IPS DF 6.9 (cell line): Measurements from ENCODE around the gene OR2AE1.
"Not testable (repeated sequence)": the region's sequence is repeated elsewhere in the genome, so short reads cannot be mapped to it uniquely, and the experiment has no call there.

Source experiments
- DNase-seq: peaks from one replicate; pipeline ENCODE4 v3.0.0-alpha.2; 2013; ENCODE audit warnings: low read depth, low spot score
- H3K27ac ChIP-seq: one replicate; pipeline ENCODE4 v1.5.1; 2013; ENCODE audit warnings: low read length, control low read depth
- H3K27me3 ChIP-seq: 2 replicates; pipeline ENCODE4 v1.6.1; 2013; ENCODE audit warnings: mild to moderate bottlenecking, low read length; ENCODE audit not compliant: control insufficient read depth, insufficient read depth
- H3K36me3 ChIP-seq: 2 replicates; pipeline ENCODE4 v1.6.1; 2013; ENCODE audit warnings: low read length; ENCODE audit not compliant: control insufficient read depth, insufficient read depth
- H3K4me1 ChIP-seq: 2 replicates; pipeline ENCODE4 v1.6.1; 2013; ENCODE audit warnings: low read length; ENCODE audit not compliant: control insufficient read depth, insufficient read depth
- H3K4me3 ChIP-seq: 2 replicates; pipeline ENCODE4 v1.5.1; 2013; ENCODE audit warnings: mild to moderate bottlenecking, low read length
- H3K9me3 ChIP-seq: 2 replicates; pipeline ENCODE4 v1.6.1; 2013; ENCODE audit warnings: low read length, inconsistent platforms; ENCODE audit not compliant: control insufficient read depth, insufficient read depth
- WGBS: extraction: QIAGEN DNeasy Blood & Tissue Kit; methylation state at CpG from one replicate; pipeline ENCODE4 v1.1.7; 2013; ENCODE audit warnings: mixed read lengths, missing lambda C conversion rate; ENCODE audit not compliant: insufficient read length, insufficient coverage; 5-methylcytosine and 5-hydroxymethylcytosine counted together

Gene OR2AE1

DNA sequence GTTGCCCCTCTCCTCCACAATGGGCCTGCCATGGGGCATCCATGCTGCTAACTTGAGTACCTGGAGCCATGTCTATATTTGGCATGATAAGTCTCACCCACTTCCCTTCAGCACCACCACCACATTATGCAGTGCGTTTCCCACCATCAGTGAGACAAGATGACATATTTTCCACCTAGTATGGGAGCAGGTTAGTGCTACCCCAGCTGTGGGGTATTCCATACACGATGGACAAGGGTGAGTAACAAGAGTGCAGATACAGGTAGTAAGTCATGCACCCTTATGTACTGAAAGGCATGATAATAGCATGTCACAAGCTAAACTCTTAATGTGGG, 21.2 kb upstream of the OR2AE1 start:
- no peaks in the 10 kb centered on the region for H3K4me1 ChIP-seq
- no peak overlapping the region for H3K27ac ChIP-seq
- no peaks in the 10 kb centered on the region for H3K9me3 ChIP-seq
- no peaks in the 10 kb centered on the region for H3K27me3 ChIP-seq
- H3K4me3 ChIP-seq, result no peak overlapping the region
- WGBS, result no CpG with 5 or more reads among the region's 2 CpGs
- H3K36me3 ChIP-seq, result peaks cover 7% of the 10 kb centered on the region; the same call in 1 of the 2 replicates
- DNase-seq, result no peak

DNA sequence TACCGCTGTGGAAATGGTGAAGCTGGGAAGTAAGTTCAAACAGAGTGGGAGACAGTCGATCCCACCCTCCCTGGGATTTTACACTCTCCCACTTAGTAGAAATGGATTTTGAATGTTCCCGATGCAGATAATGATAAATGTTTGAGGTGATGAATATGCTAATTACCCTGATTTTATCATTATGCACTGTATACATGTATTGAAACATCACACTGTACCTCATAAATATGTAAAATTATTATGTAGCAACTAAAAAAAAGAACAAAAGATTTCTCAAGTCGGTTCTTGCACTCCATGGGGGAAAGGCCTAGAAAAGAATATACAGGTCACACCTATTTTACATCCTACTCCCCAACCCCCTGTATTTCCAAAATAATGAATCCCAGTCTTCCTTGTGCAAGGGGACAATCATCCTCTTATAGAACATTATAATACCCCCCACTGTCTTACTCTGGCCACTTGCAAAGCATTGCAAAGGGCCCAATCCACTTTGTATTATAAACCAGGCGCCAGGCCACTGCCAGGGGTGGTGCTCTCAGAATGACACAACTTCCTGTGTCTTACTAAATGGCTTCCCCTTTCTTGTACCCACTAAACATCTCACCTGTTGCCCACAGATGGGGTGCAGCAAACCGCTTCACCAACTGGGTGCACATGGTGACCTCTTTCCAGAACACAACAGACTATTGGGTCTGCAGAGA, 20.6 kb upstream of the OR2AE1 start:
- Histone ChIP-seq H3K4me1 (no peaks in the 10 kb centered on the region), H3K27ac (no peak overlapping the region), H3K4me3 (no peak overlapping the region), H3K9me3 (no peaks in the 10 kb centered on the region), H3K27me3 (no peaks in the 10 kb centered on the region), H3K36me3 (peaks cover 3% of the 10 kb centered on the region; the same call in 1 of the 2 replicates)
- DNase-seq, result no peak
- WGBS, result no CpG with 5 or more reads among the region's 6 CpGs

DNA sequence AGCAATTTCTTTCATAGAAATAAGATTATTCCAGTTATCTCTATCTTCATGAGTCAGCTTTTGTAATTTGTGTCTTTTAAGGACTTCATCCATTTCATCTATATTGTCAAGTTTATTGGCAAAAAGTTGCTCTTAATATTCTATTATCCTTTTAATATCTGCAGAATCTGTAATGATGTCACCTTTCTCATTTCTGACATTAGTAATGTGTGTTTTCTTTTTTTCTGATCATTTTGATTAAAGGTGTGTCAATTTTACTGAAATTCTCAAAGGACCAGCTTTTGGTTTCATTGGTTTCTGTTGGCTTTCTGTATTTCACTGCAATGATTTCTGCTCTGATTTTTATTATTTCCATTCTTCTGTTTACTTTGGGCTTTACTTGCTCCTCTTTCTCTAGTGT, 17.9 kb upstream of the OR2AE1 start:
- H3K4me3 ChIP-seq, result no peak overlapping the region
- H3K9me3 ChIP-seq, result no peaks in the 10 kb centered on the region
- no peaks in the 10 kb centered on the region for H3K27me3 ChIP-seq
- DNase-seq, result no peak
- no peaks in the 10 kb centered on the region for H3K36me3 ChIP-seq
- H3K4me1 ChIP-seq, result no peaks in the 10 kb centered on the region
- H3K27ac ChIP-seq, result no peak overlapping the region

DNA sequence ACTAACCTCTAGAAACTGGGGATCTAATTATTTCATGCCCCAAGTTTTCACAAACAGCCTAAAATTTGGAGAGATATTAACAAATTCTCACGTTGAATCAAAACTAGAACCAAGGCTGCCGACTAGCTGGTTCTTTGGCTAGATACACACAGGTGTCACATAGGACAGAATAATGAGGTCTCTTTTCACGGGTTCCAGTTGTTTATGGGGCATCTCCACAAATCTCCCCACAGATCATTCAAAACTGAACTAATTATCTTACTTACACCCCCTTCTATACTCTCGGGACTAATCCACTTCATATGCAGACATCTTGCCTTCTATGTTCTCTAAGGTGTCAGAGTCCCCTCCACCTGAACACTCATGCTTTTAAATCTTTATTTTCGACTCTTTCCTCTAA, 16.4 kb upstream of the OR2AE1 start:
- DNase-seq, result no peak
- no CpG with 5 or more reads among the region's 5 CpGs for WGBS

DNA sequence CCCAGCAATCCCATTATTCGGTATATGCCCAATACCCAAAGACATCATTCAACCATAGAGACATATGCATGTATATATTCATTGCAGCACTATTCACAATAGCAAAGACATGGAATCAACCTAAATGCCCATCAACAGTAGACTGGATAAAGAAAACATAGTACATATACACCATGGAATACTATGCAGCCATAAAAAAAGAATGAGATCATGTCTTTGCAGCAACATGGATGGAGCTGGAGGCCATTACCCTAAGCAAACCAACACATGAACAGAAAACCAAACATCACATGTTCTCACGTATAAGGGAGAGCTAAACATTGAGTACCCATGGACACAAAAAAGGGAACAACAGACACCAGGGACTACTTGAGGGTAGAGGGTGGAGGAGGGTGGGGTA, 13.5 kb upstream of the OR2AE1 start:
- not testable (repeated sequence) for H3K4me3 ChIP-seq, H3K27me3 ChIP-seq, DNase-seq, H3K36me3 ChIP-seq, H3K4me1 ChIP-seq, H3K9me3 ChIP-seq, H3K27ac ChIP-seq
- WGBS, result no CpG with 5 or more reads among the region's 2 CpGs

More for the DNA sequence above, 16.4 kb upstream of the OR2AE1 start:
- Histone ChIP-seq H3K4me1 (no peaks in the 10 kb centered on the region), H3K4me3 (no peak overlapping the region), H3K36me3 (no peaks in the 10 kb centered on the region), H3K27ac (no peak overlapping the region), H3K27me3 (no peaks in the 10 kb centered on the region), H3K9me3 (no peaks in the 10 kb centered on the region)

DNA sequence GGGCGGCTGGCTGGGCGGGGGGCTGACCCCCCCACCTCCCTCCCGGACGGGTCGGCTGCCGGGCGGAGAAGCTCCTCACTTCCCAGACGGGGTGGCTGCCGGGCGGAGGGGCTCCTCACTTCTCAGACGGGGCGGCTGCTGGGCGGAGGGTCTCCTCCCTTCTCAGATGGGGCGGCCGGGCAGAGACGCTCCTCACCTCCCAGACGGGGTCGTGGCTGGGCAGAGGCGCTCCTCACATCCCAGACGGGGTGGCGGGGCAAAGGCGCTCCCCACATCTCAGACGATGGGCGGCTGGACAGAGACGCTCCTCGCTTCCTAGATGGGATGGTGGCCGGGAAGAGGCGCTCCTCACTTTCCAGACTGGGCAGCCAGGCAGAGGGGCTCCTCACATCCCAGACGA, 11.5 kb upstream of the OR2AE1 start:
- DNase-seq, H3K9me3 ChIP-seq, H3K27ac ChIP-seq, H3K36me3 ChIP-seq, H3K27me3 ChIP-seq, H3K4me1 ChIP-seq, H3K4me3 ChIP-seq: not testable (repeated sequence)
- WGBS, result no CpG with 5 or more reads among the region's 29 CpGs

DNA sequence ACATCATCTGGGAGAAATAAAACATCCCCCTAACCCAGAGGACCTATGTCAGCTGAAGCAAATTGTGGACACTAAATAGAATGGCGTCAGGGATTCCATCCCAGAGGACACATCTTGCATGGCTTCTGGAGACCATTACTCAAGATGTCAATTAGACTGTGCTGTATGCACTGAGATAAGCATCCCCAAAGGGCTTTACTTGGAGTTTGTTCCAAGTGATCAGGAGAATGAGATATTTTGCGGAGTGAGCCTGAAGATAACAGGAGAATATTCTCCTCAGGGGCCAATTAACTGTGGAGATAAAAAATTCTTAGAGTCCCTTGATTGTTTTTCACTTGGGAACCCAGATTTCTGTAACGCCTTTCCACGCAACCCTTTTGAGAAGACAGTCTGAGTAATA, 4.5 kb upstream of the OR2AE1 start:
- no CpG with 5 or more reads among the region's 4 CpGs for WGBS
- no peaks in the 10 kb centered on the region for H3K36me3 ChIP-seq

DNA sequence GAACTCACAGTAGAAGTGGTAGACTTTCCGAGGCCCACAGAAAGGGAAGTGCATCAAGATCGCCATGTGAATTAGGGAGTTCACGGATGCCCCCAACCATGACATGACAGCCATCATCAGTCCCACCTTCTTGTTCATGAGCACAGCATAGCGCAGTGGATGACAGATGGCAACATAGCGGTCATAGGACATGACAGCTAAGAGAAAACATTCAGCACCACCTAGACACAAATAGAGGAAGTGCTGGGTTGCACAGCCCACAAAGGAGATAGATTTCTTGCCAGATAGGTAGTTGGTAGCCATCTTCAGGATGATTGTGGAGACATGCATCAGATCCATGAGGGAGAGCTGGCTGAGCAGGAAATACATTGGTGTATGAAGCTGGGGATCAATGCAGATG, 342 bp downstream of the OR2AE1 start:
- no peaks in the 10 kb centered on the region for H3K4me1 ChIP-seq
- H3K27ac ChIP-seq, result no peak overlapping the region
- DNase-seq, result no peak
- H3K36me3 ChIP-seq, result no peaks in the 10 kb centered on the region
- H3K27me3 ChIP-seq, result no peaks in the 10 kb centered on the region
- H3K9me3 ChIP-seq, result no peaks in the 10 kb centered on the region
- H3K4me3 ChIP-seq, result no peak overlapping the region
- no CpG with 5 or more reads among the region's 5 CpGs for WGBS

More for the DNA sequence above, 4.5 kb upstream of the OR2AE1 start:
- Histone ChIP-seq H3K9me3 (no peaks in the 10 kb centered on the region), H3K4me3 (no peak overlapping the region), H3K27ac (no peak overlapping the region), H3K27me3 (no peaks in the 10 kb centered on the region), H3K4me1 (no peaks in the 10 kb centered on the region)
- no peak for DNase-seq

DNA sequence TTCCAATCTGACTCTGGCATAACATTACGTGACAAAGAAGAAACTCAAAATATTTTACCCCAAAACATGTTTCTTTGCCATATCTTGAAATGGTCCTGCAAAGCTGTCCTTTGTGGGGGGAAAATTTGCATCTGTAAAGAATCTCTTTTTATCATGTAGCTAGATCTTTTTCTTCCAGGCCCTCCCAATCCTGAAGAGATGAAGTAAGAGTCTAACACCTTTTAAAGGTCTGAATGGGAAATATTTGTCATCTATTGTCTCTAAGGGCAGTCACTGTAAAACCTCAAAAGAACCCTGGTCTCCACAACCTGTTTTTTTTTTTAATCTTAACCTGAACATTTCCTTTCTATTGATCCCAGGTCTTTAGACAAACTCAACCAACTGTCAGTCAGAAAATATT, 8.6 kb downstream of the OR2AE1 start:
- H3K9me3 ChIP-seq, result no peaks in the 10 kb centered on the region; the same call in 1 of the 2 replicates
- no peaks in the 10 kb centered on the region for H3K27me3 ChIP-seq
- H3K36me3 ChIP-seq, result no peaks in the 10 kb centered on the region
- H3K4me3 ChIP-seq, result no peak overlapping the region
- no peak overlapping the region for H3K27ac ChIP-seq
- H3K4me1 ChIP-seq, result no peaks in the 10 kb centered on the region
- DNase-seq, result no peak
- no CpG with 5 or more reads among the region's 1 CpG for WGBS

DNA sequence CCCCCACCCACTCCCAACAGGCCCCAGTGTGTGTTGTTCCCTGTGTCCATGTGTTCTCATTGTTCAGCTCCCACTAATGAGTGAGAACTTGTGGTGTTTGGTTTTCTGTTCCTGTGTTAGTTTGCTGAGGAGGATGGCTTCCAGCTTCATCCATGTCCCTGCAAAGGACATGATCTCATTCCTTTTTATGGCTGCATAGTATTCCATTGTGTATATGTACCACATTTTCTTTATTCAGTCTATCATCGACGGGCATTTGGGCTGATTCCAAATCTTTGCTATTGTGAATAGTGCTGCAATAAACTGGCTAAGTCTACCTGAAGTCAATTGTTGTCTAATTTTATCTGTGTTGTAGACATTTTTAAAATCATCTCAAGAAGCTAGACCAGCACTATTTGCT, 9.4 kb downstream of the OR2AE1 start:
- WGBS, result no CpG with 5 or more reads among the region's 2 CpGs
- not testable (repeated sequence) for DNase-seq, H3K36me3 ChIP-seq, H3K27ac ChIP-seq, H3K27me3 ChIP-seq, H3K4me3 ChIP-seq, H3K9me3 ChIP-seq, H3K4me1 ChIP-seq

DNA sequence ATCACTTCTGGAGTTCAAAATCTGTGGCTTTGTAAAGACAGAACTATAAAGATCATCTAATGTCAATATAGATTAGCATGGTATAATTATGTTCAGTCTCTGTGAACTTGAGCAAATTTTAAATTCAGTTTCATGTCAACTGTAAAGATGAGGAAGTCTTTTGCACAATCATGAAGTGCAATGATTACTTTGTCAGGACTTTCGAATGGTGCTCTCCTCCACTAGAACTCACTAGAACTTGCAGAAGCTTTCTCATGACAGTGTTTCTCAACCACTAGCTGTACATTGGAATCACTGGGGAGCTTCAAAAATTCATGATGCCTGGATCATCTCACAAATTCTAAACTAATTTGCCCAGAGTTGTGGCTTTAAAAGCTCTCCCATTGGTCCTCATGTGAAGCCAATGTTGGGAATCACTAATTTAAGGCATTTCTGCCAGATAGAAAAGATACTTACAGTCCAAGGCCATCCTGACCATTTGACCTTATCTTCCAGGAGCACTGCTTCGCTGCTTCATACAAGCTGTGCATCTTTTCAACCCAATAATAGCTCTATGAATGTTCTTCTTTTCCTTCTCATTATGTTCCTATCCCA, 12.9 kb downstream of the OR2AE1 start:
- Histone ChIP-seq H3K27ac (no peak overlapping the region), H3K4me1 (no peaks in the 10 kb centered on the region), H3K9me3 (no peaks in the 10 kb centered on the region; the same call in 1 of the 2 replicates), H3K27me3 (no peaks in the 10 kb centered on the region), H3K36me3 (no peaks in the 10 kb centered on the region), H3K4me3 (no peak overlapping the region)
- no CpG with 5 or more reads among the region's 2 CpGs for WGBS
- DNase-seq, result no peak
